GM12865 (cell line): ENCODE results near the gene CRADD.
A peak's percentile ranks its signal among the peaks of the same experiment; 100 is the strongest.

ENCODE experiments used
- DNase-seq: peaks from one replicate; pipeline ENCODE4 v3.0.0; 2010; ENCODE audit warnings: low read depth
- H3K4me3 ChIP-seq: 2 replicates; pipeline ENCODE4 v1.5.1; 2011; ENCODE audit warnings: mild to moderate bottlenecking, low read depth, low read length, control low read depth
- TF ChIP-seq, protein P1 (sequence below): IDR thresholded peaks from 2 replicates; pipeline ENCODE4 v1.5.1; 2011; ENCODE audit warnings: low read length, control low read depth, low read depth, inconsistent platforms; ENCODE audit not compliant: insufficient read depth; ENCODE audit errors: missing control alignments

Gene CRADD

DNA sequence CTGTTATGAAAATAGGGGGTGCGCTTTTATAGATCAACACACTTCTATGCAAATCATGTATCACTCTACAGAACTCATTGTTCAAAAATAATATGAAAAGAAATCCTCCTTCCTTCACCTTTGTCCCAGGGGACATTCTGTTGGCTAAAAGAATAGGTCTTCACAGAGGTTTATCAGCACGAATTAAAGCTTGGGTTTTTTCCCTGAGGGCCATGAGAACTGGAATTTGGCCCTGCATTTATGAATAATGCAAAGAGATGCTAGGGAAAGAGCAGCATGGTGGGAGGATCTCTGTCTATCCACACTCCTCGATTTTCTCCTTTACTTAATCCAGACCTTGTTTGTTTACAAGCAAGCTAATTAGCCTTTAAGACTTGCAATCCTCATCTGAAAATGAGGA lies 16.2 kb upstream of the CRADD start:
- TF ChIP-seq, protein P1, sequence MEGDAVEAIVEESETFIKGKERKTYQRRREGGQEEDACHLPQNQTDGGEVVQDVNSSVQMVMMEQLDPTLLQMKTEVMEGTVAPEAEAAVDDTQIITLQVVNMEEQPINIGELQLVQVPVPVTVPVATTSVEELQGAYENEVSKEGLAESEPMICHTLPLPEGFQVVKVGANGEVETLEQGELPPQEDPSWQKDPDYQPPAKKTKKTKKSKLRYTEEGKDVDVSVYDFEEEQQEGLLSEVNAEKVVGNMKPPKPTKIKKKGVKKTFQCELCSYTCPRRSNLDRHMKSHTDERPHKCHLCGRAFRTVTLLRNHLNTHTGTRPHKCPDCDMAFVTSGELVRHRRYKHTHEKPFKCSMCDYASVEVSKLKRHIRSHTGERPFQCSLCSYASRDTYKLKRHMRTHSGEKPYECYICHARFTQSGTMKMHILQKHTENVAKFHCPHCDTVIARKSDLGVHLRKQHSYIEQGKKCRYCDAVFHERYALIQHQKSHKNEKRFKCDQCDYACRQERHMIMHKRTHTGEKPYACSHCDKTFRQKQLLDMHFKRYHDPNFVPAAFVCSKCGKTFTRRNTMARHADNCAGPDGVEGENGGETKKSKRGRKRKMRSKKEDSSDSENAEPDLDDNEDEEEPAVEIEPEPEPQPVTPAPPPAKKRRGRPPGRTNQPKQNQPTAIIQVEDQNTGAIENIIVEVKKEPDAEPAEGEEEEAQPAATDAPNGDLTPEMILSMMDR: no peak
- no peak for DNase-seq
- H3K4me3 ChIP-seq: no peak overlapping the region

- TF ChIP-seq, protein P1: no peak
- no peak overlapping the region for H3K4me3 ChIP-seq
- DNase-seq: no peak
These were observed 14.0 kb upstream of the CRADD start for GRCh38 chr12:93663006-93663728.

DNA sequence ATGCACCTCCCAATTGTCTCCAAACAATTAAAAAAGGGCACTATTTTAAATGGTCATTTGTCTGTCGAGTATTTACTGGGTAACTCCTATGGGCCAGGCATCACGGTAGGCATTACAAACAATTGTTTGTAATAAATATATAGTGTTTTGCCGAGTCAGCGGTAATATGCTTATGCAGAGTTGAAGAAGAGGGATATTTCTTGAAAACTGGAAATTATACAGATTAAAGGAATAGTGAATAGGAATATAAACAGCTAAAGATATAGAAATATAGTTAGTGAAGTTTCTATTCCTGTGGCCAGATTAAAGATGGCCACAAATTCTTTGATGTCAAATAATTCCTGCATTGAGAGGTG lies 13.5 kb upstream of the CRADD start:
- no peak overlapping the region for H3K4me3 ChIP-seq
- TF ChIP-seq, protein P1: no peak
- no peak for DNase-seq

GRCh38 chr12:93664573-93665138 lies 12.5 kb upstream of the CRADD start:
- H3K4me3 ChIP-seq: no peak overlapping the region
- TF ChIP-seq, protein P1: no peak
- DNase-seq: no peak

DNA sequence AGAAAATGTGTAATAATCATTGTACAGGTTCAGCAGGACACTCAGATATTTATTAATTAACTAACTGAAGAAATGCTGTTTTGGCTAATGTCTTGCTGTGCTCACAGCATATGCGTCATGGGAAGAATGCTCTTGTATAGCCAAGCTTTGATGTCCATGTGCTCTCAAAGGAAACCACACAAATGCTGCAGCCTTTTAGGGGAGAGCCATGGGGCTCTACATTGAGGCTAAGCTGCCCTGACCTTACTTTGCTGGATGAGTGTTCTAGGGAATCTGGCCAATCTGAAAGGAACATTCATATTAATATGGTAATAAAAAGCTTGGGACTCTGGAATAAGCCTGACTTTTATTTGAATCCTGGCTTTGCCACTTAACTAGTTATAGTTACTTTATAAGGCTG lies 9.5 kb upstream of the CRADD start:
- H3K4me3 ChIP-seq: no peak overlapping the region
- DNase-seq: no peak
- TF ChIP-seq, protein P1: no peak

- H3K4me3 ChIP-seq: no peak overlapping the region
- TF ChIP-seq, protein P1: no peak
- peak; percentile 13 for DNase-seq
These were observed 8.2 kb upstream of the CRADD start for GRCh38 chr12:93668919-93669418.
